DOHH2 (cell line): ENCODE measurements around the gene OR9Q2.

Experiments used
- H3F3A ChIP-seq: fragments of 200-600 bp; sonication (generic), shearing (Covaris generic); 2 replicates; pipeline ENCODE4 v1.6.0; 2016; ENCODE audit warnings: antibody characterized with exemption, mild to moderate bottlenecking; ENCODE audit not compliant: control insufficient read depth, insufficient read depth
- H3K27ac ChIP-seq: fragments of 200-600 bp; sonication (generic); 2 replicates; pipeline ENCODE4 v1.5.1; 2014; ENCODE audit warnings: low read depth, mild to moderate bottlenecking, low read length, moderate library complexity
- H3K27me3 ChIP-seq: fragments of 200-600 bp; sonication (generic); 2 replicates; pipeline ENCODE4 v1.6.1; 2014; ENCODE audit warnings: mild to moderate bottlenecking, low read length, mixed read lengths; ENCODE audit not compliant: control insufficient read depth
- H3K36me3 ChIP-seq: fragments of 200-600 bp; sonication (generic); 2 replicates; pipeline ENCODE4 v1.6.1; 2014; ENCODE audit warnings: mild to moderate bottlenecking, low read length, moderate library complexity, mixed read lengths; ENCODE audit not compliant: control insufficient read depth
- H3K4me1 ChIP-seq: fragments of 200-600 bp; sonication (generic); 2 replicates; pipeline ENCODE4 v1.6.1; 2014; ENCODE audit warnings: mild to moderate bottlenecking, low read length, mixed read lengths; ENCODE audit not compliant: control insufficient read depth
- H3K4me2 ChIP-seq: fragments of 200-600 bp; sonication (generic); 2 replicates; pipeline ENCODE4 v1.6.0; 2014; ENCODE audit warnings: mild to moderate bottlenecking, low read length, moderate library complexity
- H3K4me3 ChIP-seq: fragments of 200-600 bp; sonication (generic); 2 replicates; pipeline ENCODE4 v1.5.1; 2014; ENCODE audit warnings: mild to moderate bottlenecking, low read length, mixed read lengths
- H3K79me2 ChIP-seq: fragments of 200-600 bp; sonication (generic); 2 replicates; pipeline ENCODE4 v1.6.1; 2014; ENCODE audit warnings: mild to moderate bottlenecking, low read length, mixed read lengths; ENCODE audit not compliant: control insufficient read depth
- H3K9me2 ChIP-seq: fragments of 200-600 bp; sonication (generic); replicated peaks from 2 replicates; pipeline ENCODE4 v1.6.1; 2014; ENCODE audit warnings: mild to moderate bottlenecking, low read length, mixed read lengths; ENCODE audit not compliant: control insufficient read depth
- H3K9me3 ChIP-seq: fragments of 200-600 bp; sonication (generic); 2 replicates; pipeline ENCODE4 v1.6.1; 2014; ENCODE audit warnings: antibody characterized with exemption, low read length, mixed read lengths; ENCODE audit not compliant: control insufficient read depth, insufficient read depth
- H4K20me1 ChIP-seq: fragments of 200-600 bp; sonication (generic); 2 replicates; pipeline ENCODE4 v1.6.0; 2014; ENCODE audit warnings: low read depth, mild to moderate bottlenecking, antibody characterized with exemption, low read length, moderate library complexity; ENCODE audit not compliant: control insufficient read depth, insufficient read depth
- EZH2phosphoT487 ChIP-seq: fragments of 200-600 bp; sonication (generic); IDR thresholded peaks from 2 replicates; pipeline ENCODE4 v1.6.1; 2017; ENCODE audit warnings: borderline replicate concordance, mild to moderate bottlenecking, antibody characterized with exemption, low read length, moderate library complexity, mixed read lengths
- TF ChIP-seq, protein P1 (sequence below): fragments of 200-600 bp; sonication (generic); IDR thresholded peaks from one replicate; pipeline ENCODE4 v1.5.1; 2014; ENCODE audit warnings: antibody characterized with exemption, mild to moderate bottlenecking, low read depth, low read length; ENCODE audit not compliant: poor library complexity, severe bottlenecking

The OR9Q2 gene

GRCh38 chr11:58164389-58164788 is 24.5 kb upstream of the OR9Q2 start:
- H3K27me3 ChIP-seq, result no peaks in the 10 kb centered on the region
- no peaks in the 10 kb centered on the region for H3K9me3 ChIP-seq
- H3K4me3 ChIP-seq, result no peak overlapping the region
- H3K4me2 ChIP-seq, result no peak overlapping the region
- no peaks in the 10 kb centered on the region for H3K79me2 ChIP-seq
- TF ChIP-seq, protein P1, sequence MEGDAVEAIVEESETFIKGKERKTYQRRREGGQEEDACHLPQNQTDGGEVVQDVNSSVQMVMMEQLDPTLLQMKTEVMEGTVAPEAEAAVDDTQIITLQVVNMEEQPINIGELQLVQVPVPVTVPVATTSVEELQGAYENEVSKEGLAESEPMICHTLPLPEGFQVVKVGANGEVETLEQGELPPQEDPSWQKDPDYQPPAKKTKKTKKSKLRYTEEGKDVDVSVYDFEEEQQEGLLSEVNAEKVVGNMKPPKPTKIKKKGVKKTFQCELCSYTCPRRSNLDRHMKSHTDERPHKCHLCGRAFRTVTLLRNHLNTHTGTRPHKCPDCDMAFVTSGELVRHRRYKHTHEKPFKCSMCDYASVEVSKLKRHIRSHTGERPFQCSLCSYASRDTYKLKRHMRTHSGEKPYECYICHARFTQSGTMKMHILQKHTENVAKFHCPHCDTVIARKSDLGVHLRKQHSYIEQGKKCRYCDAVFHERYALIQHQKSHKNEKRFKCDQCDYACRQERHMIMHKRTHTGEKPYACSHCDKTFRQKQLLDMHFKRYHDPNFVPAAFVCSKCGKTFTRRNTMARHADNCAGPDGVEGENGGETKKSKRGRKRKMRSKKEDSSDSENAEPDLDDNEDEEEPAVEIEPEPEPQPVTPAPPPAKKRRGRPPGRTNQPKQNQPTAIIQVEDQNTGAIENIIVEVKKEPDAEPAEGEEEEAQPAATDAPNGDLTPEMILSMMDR, result no peak
- no peak for TF ChIP-seq EZH2phosphoT487
- H4K20me1 ChIP-seq, result no peaks in the 10 kb centered on the region
- H3K27ac ChIP-seq, result no peak overlapping the region
- H3K4me1 ChIP-seq, result no peaks in the 10 kb centered on the region
- H3K36me3 ChIP-seq, result no peaks in the 10 kb centered on the region
- H3F3A ChIP-seq, result no peaks in the 10 kb centered on the region
- H3K9me2 ChIP-seq, result no peaks in the 10 kb centered on the region

DNA sequence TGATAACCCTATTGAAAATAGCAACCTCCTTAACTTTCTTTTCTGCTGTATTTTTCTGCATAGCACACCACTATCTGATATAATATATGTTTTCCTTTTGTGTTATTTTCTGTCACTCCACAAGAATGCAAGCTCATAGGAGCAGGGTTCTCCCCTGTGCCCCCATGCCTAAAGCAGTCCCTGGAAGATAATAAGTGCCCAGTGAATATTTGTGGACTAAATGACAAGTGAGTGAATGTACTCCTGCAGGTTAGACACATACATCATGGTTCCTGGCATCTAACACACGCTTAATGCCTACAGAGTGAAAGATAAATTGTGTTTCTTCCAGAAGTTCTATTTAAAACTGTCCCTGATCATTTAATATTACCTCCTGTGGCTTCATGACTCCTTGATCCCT is 23.9 kb upstream of the OR9Q2 start:
- no peaks in the 10 kb centered on the region for H3K9me2 ChIP-seq
- H3F3A ChIP-seq, result no peaks in the 10 kb centered on the region
- H3K79me2 ChIP-seq, result no peaks in the 10 kb centered on the region
- TF ChIP-seq, protein P1, result no peak
- TF ChIP-seq EZH2phosphoT487, result no peak
- no peaks in the 10 kb centered on the region for H4K20me1 ChIP-seq
- H3K27ac ChIP-seq, result no peak overlapping the region
- no peaks in the 10 kb centered on the region for H3K27me3 ChIP-seq
- H3K9me3 ChIP-seq, result no peaks in the 10 kb centered on the region
- H3K4me1 ChIP-seq, result no peaks in the 10 kb centered on the region
- no peak overlapping the region for H3K4me2 ChIP-seq
- no peak overlapping the region for H3K4me3 ChIP-seq
- no peaks in the 10 kb centered on the region for H3K36me3 ChIP-seq

DNA sequence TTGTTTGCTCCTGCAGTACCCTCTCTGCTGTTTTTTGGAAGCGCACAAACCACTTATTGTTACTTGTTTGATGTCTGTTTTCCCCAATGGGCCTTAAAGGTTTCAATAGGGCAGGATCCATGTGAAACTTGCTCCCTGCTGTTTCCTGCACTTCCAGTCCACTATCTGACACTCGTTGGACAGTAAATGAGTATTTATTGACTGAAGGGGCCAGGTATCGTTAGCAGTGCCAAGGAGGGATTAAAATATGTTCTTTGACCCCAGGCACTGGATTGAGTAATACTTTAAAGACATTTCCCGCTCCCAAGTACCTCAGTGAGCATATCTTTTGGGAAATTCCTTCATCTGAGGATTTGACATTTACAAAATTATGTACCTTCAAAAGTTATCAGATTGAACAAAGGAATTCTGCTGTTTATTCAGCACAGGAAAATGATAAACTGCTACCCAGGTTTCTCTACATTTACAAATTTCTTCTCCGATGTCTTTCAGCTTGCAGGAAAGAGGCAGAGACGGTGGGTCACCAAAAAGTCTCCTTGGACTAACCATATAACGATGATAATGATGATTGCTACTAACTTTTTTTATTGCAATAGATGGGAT is 23.3 kb upstream of the OR9Q2 start:
- no peak for TF ChIP-seq EZH2phosphoT487
- TF ChIP-seq, protein P1, result no peak
- Histone ChIP-seq H4K20me1 (no peaks in the 10 kb centered on the region), H3K9me2 (no peaks in the 10 kb centered on the region), H3K79me2 (no peaks in the 10 kb centered on the region), H3K4me1 (no peaks in the 10 kb centered on the region), H3K36me3 (no peaks in the 10 kb centered on the region), H3K27ac (no peak overlapping the region), H3K4me2 (no peak overlapping the region), H3F3A (no peaks in the 10 kb centered on the region), H3K27me3 (no peaks in the 10 kb centered on the region), H3K4me3 (no peak overlapping the region), H3K9me3 (no peaks in the 10 kb centered on the region)
